BJ (cell line): ENCODE results near the gene YPEL4. TPM values are rescaled to one million over a fixed set of nuclear protein-coding genes. Genes with fewer than 3 reads are reported as not detected.

Source experiments
- CTCF ChIA-PET: fragments of 350-600 bp; formaldehyde crosslinking; extraction: SDS; loops from one replicate; lab custom pipeline; 2021; ENCODE audit warnings: antibody characterized with exemption, inconsistent platforms; lab: Yijun Ruan, JAX
- POLR2A ChIA-PET: fragments of 300-600 bp; sonication (Branson Sonifier 250); formaldehyde crosslinking; extraction: SDS; loops from one replicate; lab custom pipeline; 2021; ENCODE audit warnings: antibody characterized with exemption; lab: Charles Lee
- DNase-seq: peaks from one replicate; pipeline ENCODE4 v3.0.0-alpha.2; 2011; ENCODE audit warnings: low read depth
- H3K27me3 ChIP-seq: 2 replicates; pipeline ENCODE4 v1.6.0; 2011; ENCODE audit warnings: low read length; ENCODE audit not compliant: control insufficient read depth, insufficient read depth
- H3K36me3 ChIP-seq: 2 replicates; pipeline ENCODE4 v1.5.1; 2011; ENCODE audit warnings: low read length; ENCODE audit not compliant: control insufficient read depth, insufficient read depth
- H3K4me3 ChIP-seq: 2 replicates; pipeline ENCODE4 v1.5.1; 2011; ENCODE audit warnings: low read depth, mild to moderate bottlenecking, control low read depth, low read length
- CTCF ChIP-seq: IDR thresholded peaks from 2 replicates; pipeline ENCODE4 v1.5.1; 2011; ENCODE audit warnings: low read depth, mild to moderate bottlenecking, control low read depth, inconsistent platforms, low read length, moderate library complexity; ENCODE audit not compliant: insufficient read depth
- polyA plus RNA-seq: library from polyadenylated mRNA; depleted of rRNA; stranded (reverse); fragments of >200 nt; gene quantifications from 2 replicates; pipeline ENCODE4 v1.2.3, GENCODE V29; 2011

YPEL4 gene
- polyA plus RNA-seq, 1 experiment: 0.26 TPM

DNA sequence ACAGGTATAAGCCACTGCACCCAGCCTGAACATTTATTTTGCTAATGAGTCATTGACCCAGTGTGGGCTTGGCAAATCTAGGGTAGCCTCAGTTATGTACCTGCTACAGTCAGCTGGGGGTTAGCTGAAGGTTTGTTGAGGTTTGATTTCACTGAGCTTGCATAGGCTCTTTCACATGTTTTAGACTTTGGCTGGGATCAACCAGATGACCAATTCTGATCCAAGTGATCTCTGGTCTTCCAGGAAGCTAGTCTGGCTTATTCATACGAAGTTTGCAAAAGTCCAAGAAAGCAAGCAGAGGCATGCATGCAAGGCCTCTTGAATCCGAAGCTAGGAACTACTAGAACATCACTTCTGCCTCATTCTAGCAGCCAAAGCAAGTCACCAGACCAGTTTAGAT lies 31.3 kb downstream of the YPEL4 start:
- Histone ChIP-seq H3K4me3 (no peak overlapping the region), H3K27me3 (no peaks in the 10 kb centered on the region; the same call in 1 of the 2 replicates), H3K36me3 (peaks cover 6% of the 10 kb centered on the region; the same call in 1 of the 2 replicates)
- DNase-seq: no peak
- POLR2A ChIA-PET: no interaction called here
- CTCF ChIA-PET: interaction anchor here (0.9 to 2.2 kb wide), 5 partner anchors 11 to 22 kb away, joined by 3 to 9 read pairs (median 3); no protein-coding TSS in a partner anchor
- TF ChIP-seq CTCF: no peak

- CTCF ChIA-PET: interaction anchor here (1.7 kb wide), 1 partner anchor 18 kb away, joined by 4 read pairs; no protein-coding TSS in a partner anchor
- POLR2A ChIA-PET: no interaction called here
- H3K36me3 ChIP-seq: peaks cover 7% of the 10 kb centered on the region; the same call in 1 of the 2 replicates
- no peak overlapping the region for H3K4me3 ChIP-seq
- no peak for TF ChIP-seq CTCF
- no peak for DNase-seq
- H3K27me3 ChIP-seq: no peaks in the 10 kb centered on the region
These were observed 33.1 kb downstream of the YPEL4 start for GRCh38 chr11:57616595-57616994.

- Histone ChIP-seq H3K27me3 (no peaks in the 10 kb centered on the region; the same call in 1 of the 2 replicates), H3K4me3 (no peak overlapping the region), H3K36me3 (peaks cover 9% of the 10 kb centered on the region; the same call in 1 of the 2 replicates)
- no peak for TF ChIP-seq CTCF
- no peak for DNase-seq
- CTCF ChIA-PET: interaction anchor here (0.7 kb wide), 1 partner anchor 8 kb away, joined by 6 read pairs; no protein-coding TSS in a partner anchor
- POLR2A ChIA-PET: no interaction called here
These were observed 34.4 kb downstream of the YPEL4 start for GRCh38 chr11:57615308-57615707.

GRCh38 chr11:57614234-57614772 lies 35.4 kb downstream of the YPEL4 start:
- ChIA-PET POLR2A (no interaction called here), CTCF (interaction anchor here (0.7 kb wide), 1 partner anchor 27 kb away, joined by 3 read pairs; no protein-coding TSS in a partner anchor)
- no peak for DNase-seq
- H3K27me3 ChIP-seq: no peaks in the 10 kb centered on the region; the same call in 1 of the 2 replicates
- TF ChIP-seq CTCF: no peak
- no peak overlapping the region for H3K4me3 ChIP-seq
- H3K36me3 ChIP-seq: peaks cover 9% of the 10 kb centered on the region; the same call in 1 of the 2 replicates

DNA sequence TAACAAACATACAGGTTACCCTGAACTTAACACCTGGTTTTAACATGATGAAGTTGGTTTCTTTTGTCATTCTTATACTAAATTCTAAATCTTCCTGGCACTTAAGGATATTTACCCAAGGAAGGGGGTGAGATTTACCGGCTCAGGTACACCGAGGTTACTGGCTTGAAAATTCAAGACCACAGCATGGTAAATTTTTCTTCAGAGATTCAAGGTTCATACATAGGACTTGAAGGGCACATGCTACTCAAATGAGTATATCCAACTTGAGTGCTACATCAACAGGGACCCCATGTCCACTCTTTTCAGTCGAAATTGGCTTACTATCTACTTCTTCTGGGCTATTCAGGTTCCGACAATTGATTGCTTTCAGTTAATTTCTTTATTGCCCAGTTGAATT lies 39.5 kb downstream of the YPEL4 start:
- ChIA-PET CTCF (no interaction called here), POLR2A (no interaction called here)
- TF ChIP-seq CTCF: no peak
- Histone ChIP-seq H3K36me3 (peaks cover 12% of the 10 kb centered on the region), H3K4me3 (no peak overlapping the region), H3K27me3 (no peaks in the 10 kb centered on the region; the same call in 1 of the 2 replicates)
- no peak for DNase-seq
